Fibroblast of lung (primary cell): ENCODE measurements around the gene DNM1L. TPM values are rescaled to one million over a fixed set of nuclear protein-coding genes. Genes with fewer than 3 reads are reported as not detected.
"Not testable (repeated sequence)": the region's sequence is repeated elsewhere in the genome, so short reads cannot be mapped to it uniquely, and the experiment has no call there.

Experiments used
- DNase-seq, 2 donors: peaks; one replicate each; pipeline versions ENCODE4 v3.0.0 to v3.0.0-alpha.2; 2010; ENCODE audit warnings: low read depth in 2 of 2
- H2AFZ ChIP-seq: 2 replicates; pipeline ENCODE4 v1.5.1; 2012; ENCODE audit warnings: low read length, control low read depth, inconsistent platforms
- H3K27ac ChIP-seq: 2 replicates; pipeline ENCODE4 v1.5.1; 2011; ENCODE audit warnings: low read length, control low read depth; ENCODE audit not compliant: insufficient read depth
- H3K27me3 ChIP-seq: 2 replicates; pipeline ENCODE4 v1.5.1; 2011; ENCODE audit warnings: mild to moderate bottlenecking, low read length; ENCODE audit not compliant: control insufficient read depth, insufficient read depth
- H3K36me3 ChIP-seq: 2 replicates; pipeline ENCODE4 v1.5.1; 2011; ENCODE audit warnings: low read length; ENCODE audit not compliant: control insufficient read depth, insufficient read depth
- H3K4me1 ChIP-seq: 2 replicates; pipeline ENCODE4 v1.5.1; 2011; ENCODE audit warnings: low read length; ENCODE audit not compliant: control insufficient read depth, insufficient read depth; ENCODE audit errors: extremely low read depth
- H3K4me2 ChIP-seq: 2 replicates; pipeline ENCODE4 v1.5.1; 2011; ENCODE audit warnings: low read length, control low read depth; ENCODE audit not compliant: insufficient read depth; ENCODE audit errors: extremely low read depth
- H3K4me3 ChIP-seq, 4 experiments: fragments of 200-600 bp in 1 of 4; sonication (generic) in 1 of 4; replicated peaks in 1 of 4; 2 replicates each; pipeline ENCODE4 v1.5.1; 2011 to 2016; ENCODE audit warnings: low read length in 4 of 4, low read depth in 3 of 4, mild to moderate bottlenecking in 3 of 4, control low read depth in 2 of 4, inconsistent platforms in 1 of 4, mixed read lengths in 1 of 4; ENCODE audit not compliant: insufficient read depth in 1 of 4; ENCODE audit errors: control extremely low read depth in 1 of 4
- H3K79me2 ChIP-seq: 2 replicates; pipeline ENCODE4 v1.5.1; 2012; ENCODE audit warnings: mild to moderate bottlenecking, low read length, inconsistent platforms; ENCODE audit not compliant: control insufficient read depth, insufficient read depth
- H3K9ac ChIP-seq: 2 replicates; pipeline ENCODE4 v1.5.1; 2011; ENCODE audit warnings: mild to moderate bottlenecking, low read length, control low read depth; ENCODE audit not compliant: insufficient read depth
- H3K9me3 ChIP-seq: 2 replicates; pipeline ENCODE4 v1.5.1; 2012; ENCODE audit warnings: low read depth, low read length; ENCODE audit not compliant: control insufficient read depth, insufficient read depth
- H4K20me1 ChIP-seq: 2 replicates; pipeline ENCODE4 v1.5.1; 2011; ENCODE audit warnings: low read length; ENCODE audit not compliant: control insufficient read depth, insufficient read depth; ENCODE audit errors: extremely low read depth
- EZH2 ChIP-seq: IDR thresholded peaks from 2 replicates; pipeline ENCODE4 v1.5.1; 2012; ENCODE audit warnings: low read length, control low read depth, mild to moderate bottlenecking; ENCODE audit errors: missing control alignments
- polyA plus RNA-seq, 2 donors: library from polyadenylated mRNA; depleted of rRNA in 1 of 2; stranded (reverse) in 1 of 2; unstranded in 1 of 2; fragments of >200 nt; gene quantifications; 2 replicates each; pipeline ENCODE4 v1.2.1, GENCODE V29; 2011 to 2012; ENCODE audit warnings: missing spikeins in 1 of 2
- total RNA-seq: library from RNA; depleted of rRNA; stranded (reverse); fragments of >200 nt; gene quantifications from 2 replicates; pipeline ENCODE4 v1.2.1, GENCODE V29; 2014
- TF ChIP-seq, protein P1 (sequence below), 2 donors: IDR thresholded peaks in 1 of 2; conservative IDR thresholded peaks in 1 of 2; 1 replicate in 1 of 2; 2 replicates in 1 of 2; pipeline ENCODE4 v1.5.1; 2011 to 2012; ENCODE audit warnings: low read length in 2 of 2, control low read depth in 1 of 2, inconsistent platforms in 1 of 2, low read depth in 1 of 2, mild to moderate bottlenecking in 1 of 2

DNM1L gene
- total and polyA plus RNA-seq, 2 donors (not counting 1 experiment from before 2014, with no cell fraction given) = 59.6 to 77.9 TPM

DNA sequence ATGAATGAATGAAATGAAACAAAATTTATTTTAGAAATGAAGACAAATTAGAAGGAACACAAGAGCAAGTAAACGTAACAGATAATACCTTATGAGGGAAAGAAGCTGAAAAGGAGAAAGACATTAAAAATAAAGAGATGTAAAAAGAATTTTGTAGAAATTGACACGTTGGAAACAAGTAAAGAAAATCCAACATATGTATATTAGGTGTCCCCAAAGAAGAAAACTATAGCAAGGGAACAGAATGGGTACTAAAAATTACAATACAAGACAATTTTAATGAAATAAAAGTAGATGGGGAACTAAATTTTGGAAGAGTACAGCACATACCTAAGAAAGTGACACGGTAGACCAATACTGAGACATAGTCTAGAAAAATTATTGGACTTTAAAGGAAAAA, 16.7 kb downstream of the DNM1L start:
- H3K36me3 ChIP-seq = no peaks in the 10 kb centered on the region
- H3K4me1 ChIP-seq = no peaks in the 10 kb centered on the region
- H3K27ac ChIP-seq = no peak overlapping the region
- H3K9me3 ChIP-seq = no peaks in the 10 kb centered on the region
- no peak overlapping the region for H3K4me3 ChIP-seq
- no peak overlapping the region for H2AFZ ChIP-seq
- no peak overlapping the region for H3K4me2 ChIP-seq
- H3K27me3 ChIP-seq = no peaks in the 10 kb centered on the region
- no peak overlapping the region for H3K9ac ChIP-seq
- H4K20me1 ChIP-seq = no peaks in the 10 kb centered on the region
- TF ChIP-seq, protein P1, sequence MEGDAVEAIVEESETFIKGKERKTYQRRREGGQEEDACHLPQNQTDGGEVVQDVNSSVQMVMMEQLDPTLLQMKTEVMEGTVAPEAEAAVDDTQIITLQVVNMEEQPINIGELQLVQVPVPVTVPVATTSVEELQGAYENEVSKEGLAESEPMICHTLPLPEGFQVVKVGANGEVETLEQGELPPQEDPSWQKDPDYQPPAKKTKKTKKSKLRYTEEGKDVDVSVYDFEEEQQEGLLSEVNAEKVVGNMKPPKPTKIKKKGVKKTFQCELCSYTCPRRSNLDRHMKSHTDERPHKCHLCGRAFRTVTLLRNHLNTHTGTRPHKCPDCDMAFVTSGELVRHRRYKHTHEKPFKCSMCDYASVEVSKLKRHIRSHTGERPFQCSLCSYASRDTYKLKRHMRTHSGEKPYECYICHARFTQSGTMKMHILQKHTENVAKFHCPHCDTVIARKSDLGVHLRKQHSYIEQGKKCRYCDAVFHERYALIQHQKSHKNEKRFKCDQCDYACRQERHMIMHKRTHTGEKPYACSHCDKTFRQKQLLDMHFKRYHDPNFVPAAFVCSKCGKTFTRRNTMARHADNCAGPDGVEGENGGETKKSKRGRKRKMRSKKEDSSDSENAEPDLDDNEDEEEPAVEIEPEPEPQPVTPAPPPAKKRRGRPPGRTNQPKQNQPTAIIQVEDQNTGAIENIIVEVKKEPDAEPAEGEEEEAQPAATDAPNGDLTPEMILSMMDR (conservative IDR thresholded peaks at IDR 0.05 in 1 of 2, IDR thresholded peaks at IDR 0.05 in 1 of 2; ENCODE audit: low read depth in 1 of 2, low read length in 2 of 2) = no peak
- TF ChIP-seq EZH2 = no peak
- no peak for DNase-seq
- H3K79me2 ChIP-seq = peaks cover 50% of the 10 kb centered on the region

DNA sequence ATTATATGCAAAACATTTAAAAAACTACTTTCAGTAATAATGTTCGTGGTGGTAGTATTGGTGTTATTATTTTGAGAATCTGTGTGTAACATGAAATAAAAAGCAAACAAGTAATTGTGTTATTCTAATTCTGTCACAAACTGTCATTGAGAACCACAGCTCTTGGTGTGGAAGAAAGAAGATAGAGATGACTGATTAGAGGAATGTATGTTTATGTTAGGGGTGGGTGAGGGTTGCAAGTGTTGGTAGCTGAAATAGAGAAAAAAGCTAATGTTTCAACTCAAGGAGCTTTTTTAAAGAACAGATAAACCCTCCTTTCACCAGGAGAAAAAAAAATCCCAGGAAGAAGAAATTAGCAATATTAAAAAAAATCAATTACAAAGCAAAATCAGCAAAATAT, 18.3 kb downstream of the DNM1L start:
- no peaks in the 10 kb centered on the region for H3K36me3 ChIP-seq
- no peak overlapping the region for H3K4me3 ChIP-seq
- no peaks in the 10 kb centered on the region for H4K20me1 ChIP-seq
- TF ChIP-seq EZH2 = no peak
- TF ChIP-seq, protein P1 (conservative IDR thresholded peaks at IDR 0.05 in 1 of 2, IDR thresholded peaks at IDR 0.05 in 1 of 2; ENCODE audit: low read depth in 1 of 2, low read length in 2 of 2) = no peak
- no peak overlapping the region for H2AFZ ChIP-seq
- H3K79me2 ChIP-seq = peaks cover 38% of the 10 kb centered on the region
- no peaks in the 10 kb centered on the region for H3K9me3 ChIP-seq
- H3K9ac ChIP-seq = no peak overlapping the region
- no peak overlapping the region for H3K4me2 ChIP-seq
- DNase-seq = no peak
- no peaks in the 10 kb centered on the region for H3K27me3 ChIP-seq
- H3K27ac ChIP-seq = no peak overlapping the region
- no peaks in the 10 kb centered on the region for H3K4me1 ChIP-seq

DNA sequence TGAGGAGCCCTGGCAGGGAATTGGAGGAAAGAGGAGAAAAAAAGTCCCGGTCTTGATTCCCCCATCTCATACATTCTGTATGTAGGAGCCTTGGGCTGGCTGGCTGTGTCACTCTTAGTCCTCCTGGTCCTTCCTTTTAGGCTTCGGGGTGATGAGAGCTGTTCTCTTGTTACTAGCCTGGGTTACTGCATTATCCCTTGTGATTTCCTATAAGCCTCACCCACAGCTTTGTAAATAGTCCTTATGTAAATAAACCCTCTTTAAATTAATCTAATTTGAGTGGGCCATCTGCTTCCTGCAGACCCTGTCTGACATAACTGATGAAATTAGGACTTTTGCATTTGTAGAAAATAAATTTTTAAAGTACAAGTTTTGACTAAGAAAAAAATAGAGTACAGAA, 19.2 kb downstream of the DNM1L start:
- Histone ChIP-seq H3K27ac (no peak overlapping the region), H4K20me1 (no peaks in the 10 kb centered on the region), H3K79me2 (peaks cover 36% of the 10 kb centered on the region), H3K4me2 (no peak overlapping the region), H3K9ac (no peak overlapping the region), H3K4me1 (no peaks in the 10 kb centered on the region), H3K9me3 (no peaks in the 10 kb centered on the region), H3K36me3 (no peaks in the 10 kb centered on the region), H3K4me3 (no peak overlapping the region), H2AFZ (no peak overlapping the region), H3K27me3 (no peaks in the 10 kb centered on the region)
- TF ChIP-seq EZH2 = no peak
- TF ChIP-seq, protein P1 (conservative IDR thresholded peaks at IDR 0.05 in 1 of 2, IDR thresholded peaks at IDR 0.05 in 1 of 2; ENCODE audit: low read depth in 1 of 2, low read length in 2 of 2) = no peak
- no peak for DNase-seq

GRCh38 chr12:32699437-32699836, 20.3 kb downstream of the DNM1L start:
- H3K27ac ChIP-seq, H3K36me3 ChIP-seq, H3K4me2 ChIP-seq, H3K4me3 ChIP-seq, H3K4me1 ChIP-seq, DNase-seq, H4K20me1 ChIP-seq, H3K9ac ChIP-seq, H2AFZ ChIP-seq, H3K27me3 ChIP-seq, H3K9me3 ChIP-seq: not testable (repeated sequence)
- peaks cover 26% of the 10 kb centered on the region for H3K79me2 ChIP-seq
